Nephron (organoid): ENCODE data around the gene SCN3B.
A peak's percentile ranks its signal among the peaks of the same experiment; 100 is the strongest.
"Not testable (repeated sequence)": the region's sequence is repeated elsewhere in the genome, so short reads cannot be mapped to it uniquely, and the experiment has no call there.

Experiments
- H3K27ac Mint-ChIP-seq, 3 experiments: 2 replicates each; pipeline ENCODE4 v1.8.0; 2020; ENCODE audit warnings: mixed read lengths in 3 of 3, mild to moderate bottlenecking in 2 of 3, moderate library complexity in 1 of 3
- H3K27me3 Mint-ChIP-seq: 2 replicates; pipeline ENCODE4 v1.8.0; 2021; ENCODE audit warnings: low read depth, mild to moderate bottlenecking, moderate library complexity, mixed read lengths
- H3K36me3 Mint-ChIP-seq: 2 replicates; pipeline ENCODE4 v1.8.0; 2020; ENCODE audit warnings: low read depth, mixed read lengths
- H3K4me1 Mint-ChIP-seq: 2 replicates; pipeline ENCODE4 v1.8.0; 2020; ENCODE audit warnings: mixed read lengths
- H3K4me3 Mint-ChIP-seq, 3 experiments: 2 replicates each; pipeline ENCODE4 v1.8.0; 2020; ENCODE audit warnings: mild to moderate bottlenecking in 3 of 3, mixed read lengths in 3 of 3, moderate library complexity in 2 of 3
- H3K9me3 Mint-ChIP-seq: 2 replicates; pipeline ENCODE4 v1.8.0; 2020; ENCODE audit warnings: mixed read lengths
- CTCF ChIP-seq, 3 experiments: fragments of 200-600 bp; sonication (generic); IDR thresholded peaks; one replicate each; pipeline ENCODE4 v1.5.0; 2021; ENCODE audit warnings: antibody characterized with exemption in 3 of 3; ENCODE audit not compliant: unreplicated experiment in 3 of 3

SCN3B gene

GRCh38 chr11:123671534-123671933, 17.1 kb upstream of the SCN3B start:
- H3K27ac Mint-ChIP-seq, result no peak overlapping the region

DNA sequence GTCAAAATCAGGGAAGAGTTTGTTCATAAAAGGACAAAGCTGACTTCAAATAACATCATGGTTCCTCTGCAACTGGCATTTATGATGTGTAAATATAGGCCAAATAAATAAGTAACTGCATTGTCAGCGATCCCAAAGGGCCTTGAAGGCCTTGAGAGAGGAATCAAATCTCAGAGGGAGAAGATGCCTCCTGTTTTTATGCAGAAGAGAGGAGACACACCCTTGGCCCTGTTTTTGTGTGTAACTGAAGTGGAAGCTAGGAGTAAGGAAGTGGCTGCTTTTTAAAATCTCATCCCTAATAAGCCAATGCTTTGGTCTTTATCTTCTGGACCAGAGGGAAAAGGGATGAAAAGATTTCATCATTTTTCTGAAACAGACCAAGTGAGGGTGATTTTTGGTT, 15.7 kb upstream of the SCN3B start:
- H3K4me3 Mint-ChIP-seq, result no peak overlapping the region
- no peaks in the 10 kb centered on the region for H3K9me3 Mint-ChIP-seq
- H3K4me1 Mint-ChIP-seq, result peaks cover 7% of the 10 kb centered on the region
- no peaks in the 10 kb centered on the region for H3K36me3 Mint-ChIP-seq
- no peak for TF ChIP-seq CTCF (IDR thresholded peaks at IDR 0.05; ENCODE audit: unreplicated experiment in 3 of 3)
- H3K27ac Mint-ChIP-seq, result no peak overlapping the region
- H3K27me3 Mint-ChIP-seq, result peaks cover 3% of the 10 kb centered on the region

More at GRCh38 chr11:123671534-123671933, 17.1 kb upstream of the SCN3B start:
- Mint-ChIP-seq H3K4me1 (peaks cover 6% of the 10 kb centered on the region), H3K36me3 (no peaks in the 10 kb centered on the region), H3K27me3 (peaks cover 8% of the 10 kb centered on the region), H3K4me3 (no peak overlapping the region), H3K9me3 (no peaks in the 10 kb centered on the region)
- TF ChIP-seq CTCF (IDR thresholded peaks at IDR 0.05; ENCODE audit: unreplicated experiment in 3 of 3), result no peak

DNA sequence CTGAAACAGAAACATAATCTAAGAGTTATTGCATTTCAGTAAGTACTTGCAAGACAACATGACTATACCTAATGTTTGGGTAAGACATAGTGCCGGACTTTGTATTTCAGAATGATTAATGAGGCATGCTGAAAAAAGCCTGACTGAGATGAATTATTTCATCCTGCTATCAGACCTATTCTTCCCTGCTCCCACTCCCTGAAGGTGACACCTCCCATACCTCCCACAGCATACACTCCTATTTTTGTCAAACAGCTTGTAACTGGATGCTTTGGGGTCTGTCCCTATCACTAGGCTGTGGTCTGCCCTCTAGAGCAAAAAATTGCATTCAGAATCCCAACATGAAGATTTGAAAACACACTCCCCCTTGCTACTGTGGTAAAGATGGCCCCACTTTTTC, 10.9 kb upstream of the SCN3B start:
- no peaks in the 10 kb centered on the region for H3K36me3 Mint-ChIP-seq
- peaks cover 9% of the 10 kb centered on the region for H3K4me1 Mint-ChIP-seq
- no peaks in the 10 kb centered on the region for H3K27me3 Mint-ChIP-seq
- no peak overlapping the region for H3K27ac Mint-ChIP-seq
- no peak for TF ChIP-seq CTCF (IDR thresholded peaks at IDR 0.05; ENCODE audit: unreplicated experiment in 3 of 3)
- no peak overlapping the region for H3K4me3 Mint-ChIP-seq
- H3K9me3 Mint-ChIP-seq, result peaks cover 5% of the 10 kb centered on the region

- H3K4me3 Mint-ChIP-seq, H3K36me3 Mint-ChIP-seq, H3K9me3 Mint-ChIP-seq, H3K27ac Mint-ChIP-seq: not testable (repeated sequence)
- Mint-ChIP-seq H3K27me3 (peaks cover 16% of the 10 kb centered on the region), H3K4me1 (peaks cover 22% of the 10 kb centered on the region)
Observed at GRCh38 chr11:123659965-123660364, 5.5 kb upstream of the SCN3B start.

DNA sequence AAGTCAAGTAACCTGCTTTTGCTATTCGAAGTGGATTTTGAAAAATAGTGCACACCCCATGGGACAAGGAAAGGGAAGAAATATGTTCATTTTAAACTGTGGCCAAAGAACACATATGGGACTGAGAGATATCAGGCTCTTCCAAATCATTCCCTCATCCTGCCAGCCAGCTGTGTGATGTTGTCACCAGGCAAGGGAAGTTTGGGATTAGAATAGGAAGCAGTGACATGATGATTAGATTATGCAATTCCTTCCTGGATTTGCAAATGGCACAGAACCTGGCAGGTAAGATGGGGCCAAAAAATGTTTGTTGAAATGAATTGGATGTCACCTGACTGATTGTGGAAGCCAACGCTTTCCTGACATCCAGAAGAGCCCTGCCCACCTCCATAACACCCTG, 4.9 kb upstream of the SCN3B start:
- Mint-ChIP-seq H3K4me1 (peaks cover 23% of the 10 kb centered on the region), H3K9me3 (peaks cover 7% of the 10 kb centered on the region), H3K27ac (no peak overlapping the region), H3K36me3 (no peaks in the 10 kb centered on the region), H3K4me3 (no peak overlapping the region), H3K27me3 (peaks cover 20% of the 10 kb centered on the region)
- no peak for TF ChIP-seq CTCF (IDR thresholded peaks at IDR 0.05; ENCODE audit: unreplicated experiment in 3 of 3)

GRCh38 chr11:123653827-123654565, 428 bp downstream of the SCN3B start:
- TF ChIP-seq CTCF (IDR thresholded peaks at IDR 0.05; ENCODE audit: unreplicated experiment in 3 of 3), result peak in 1 of 3 experiments; percentile 9
- Mint-ChIP-seq H3K4me3 (peak overlapping the region; percentile 76 to 89 (median 87)), H3K36me3 (no peaks in the 10 kb centered on the region), H3K4me1 (peaks cover 28% of the 10 kb centered on the region), H3K27me3 (peaks cover 56% of the 10 kb centered on the region), H3K27ac (no peak overlapping the region), H3K9me3 (peaks cover 2% of the 10 kb centered on the region)
